HG03442 (cell line): ENCODE results near the gene STK24.

Source experiments
- ATAC-seq: cut with Tn5 transposase; IDR thresholded peaks from one replicate; pipeline ENCODE4 v1.9.1; 2021; ENCODE audit warnings: mild to moderate bottlenecking, moderate library complexity; ENCODE audit not compliant: unreplicated experiment

STK24 gene

DNA sequence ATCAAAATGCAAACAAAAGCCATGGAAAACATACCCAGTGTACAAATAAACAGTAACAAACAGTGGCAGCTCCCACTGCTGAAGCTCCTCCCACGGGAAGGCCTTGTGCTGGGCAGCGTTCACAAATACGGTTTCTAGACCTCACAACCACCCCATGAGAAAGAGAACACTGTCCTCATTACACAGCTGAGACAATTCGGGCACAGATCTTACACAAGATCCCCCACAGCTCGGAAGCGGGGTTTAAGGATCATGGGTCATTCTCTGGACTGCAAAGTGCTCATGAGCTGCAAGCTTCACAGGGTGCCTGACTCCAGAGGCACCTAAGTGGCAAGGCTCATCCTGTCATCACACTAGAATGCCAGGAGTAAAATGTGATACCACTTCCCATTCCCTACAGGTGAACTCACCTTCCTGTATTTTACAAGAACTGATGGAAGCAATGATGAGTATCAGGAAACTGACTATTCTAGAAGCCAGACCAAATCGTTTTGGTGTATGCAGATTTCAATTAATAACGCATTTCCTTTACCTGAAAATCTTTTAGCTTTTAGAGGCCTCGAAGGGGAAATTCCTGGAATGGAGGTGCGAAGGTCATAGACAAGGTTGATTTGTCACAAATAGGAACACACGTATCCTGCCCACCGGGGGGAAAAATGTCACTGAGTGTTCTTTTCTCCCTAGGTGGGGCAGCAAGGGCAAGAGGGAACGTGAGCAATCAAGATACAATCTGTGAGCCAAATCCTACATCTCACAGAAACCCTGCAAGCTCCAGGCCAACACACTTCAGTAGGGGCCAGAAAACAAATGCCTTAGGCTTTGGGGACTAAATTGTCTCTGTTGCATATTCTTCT is 41.2 kb downstream of the STK24 start:
- no peak for ATAC-seq

DNA sequence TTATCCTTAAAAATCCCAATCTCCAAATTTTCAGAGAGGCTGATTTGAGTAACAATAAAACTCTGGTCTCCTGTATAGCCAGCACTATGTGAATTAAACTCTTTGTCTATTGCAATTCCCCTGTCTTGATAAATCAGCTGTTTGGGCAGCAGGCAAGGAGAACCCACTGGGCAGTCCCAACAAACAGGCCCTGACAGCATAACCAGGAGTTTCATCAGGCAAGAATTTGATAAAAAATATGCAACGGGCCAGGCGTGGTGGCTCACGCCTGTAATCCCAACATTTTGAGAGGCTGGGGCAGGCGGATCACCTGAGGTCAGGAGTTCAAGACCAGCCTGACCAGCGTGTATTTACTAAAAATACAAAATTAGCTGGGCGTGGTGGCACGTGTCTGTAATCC is 42.1 kb downstream of the STK24 start:
- no peak for ATAC-seq

DNA sequence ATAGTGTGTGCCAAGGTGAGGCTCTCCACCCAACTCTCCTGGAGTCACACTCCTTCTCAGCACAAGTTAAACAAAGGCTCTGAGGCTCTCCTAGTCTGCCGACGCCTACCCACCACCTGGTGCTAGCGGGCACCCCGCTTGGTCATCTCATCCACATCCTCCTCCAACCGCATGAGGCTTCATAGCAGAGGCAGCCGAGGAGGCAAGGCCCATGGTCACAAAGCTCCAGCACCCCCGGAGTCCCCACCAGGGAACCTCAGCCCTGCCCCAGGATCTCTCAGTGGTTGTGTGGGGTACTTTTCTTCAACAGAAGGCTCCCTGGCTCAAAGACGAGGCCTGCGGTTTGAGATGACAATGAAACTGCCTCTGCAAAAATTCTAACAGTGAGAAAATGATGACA is 43.0 kb downstream of the STK24 start:
- ATAC-seq = no peak

DNA sequence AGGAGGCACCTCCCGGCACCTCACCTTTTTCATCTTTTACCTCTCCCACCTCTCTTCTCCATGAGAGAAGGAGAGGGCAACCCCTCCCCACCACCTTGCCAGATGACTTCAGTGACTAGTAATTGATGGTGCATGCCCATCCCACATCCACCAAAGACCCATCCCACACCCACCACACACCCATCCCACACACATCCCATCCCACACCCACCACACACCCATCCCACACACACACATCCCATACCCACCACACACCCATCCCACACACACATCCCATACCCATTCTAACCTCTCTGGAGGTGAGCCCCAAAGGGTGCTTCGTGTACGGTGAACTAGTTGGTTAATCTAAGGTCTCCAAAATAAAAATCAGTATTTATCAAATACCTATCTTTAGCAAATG is 44.7 kb downstream of the STK24 start:
- ATAC-seq = no peak

DNA sequence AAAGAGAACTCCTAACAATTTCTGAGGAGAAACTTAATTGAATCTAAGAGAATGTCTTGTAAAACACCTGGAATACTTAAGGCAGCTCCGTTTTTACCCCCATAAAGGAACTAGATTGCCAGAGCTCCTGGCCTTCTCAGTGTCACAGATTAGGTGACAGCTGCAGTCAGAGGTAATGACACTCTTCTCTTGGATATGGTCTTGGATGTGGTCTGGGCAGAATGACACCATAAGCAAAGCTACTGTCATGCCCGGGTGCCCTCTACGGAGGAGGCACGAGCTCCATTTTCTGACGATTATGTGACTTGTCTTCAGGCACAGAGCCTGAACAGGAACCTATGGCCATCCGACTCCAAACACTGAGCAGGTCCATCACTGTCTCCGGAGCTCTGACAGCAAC is 46.7 kb downstream of the STK24 start:
- no peak for ATAC-seq

DNA sequence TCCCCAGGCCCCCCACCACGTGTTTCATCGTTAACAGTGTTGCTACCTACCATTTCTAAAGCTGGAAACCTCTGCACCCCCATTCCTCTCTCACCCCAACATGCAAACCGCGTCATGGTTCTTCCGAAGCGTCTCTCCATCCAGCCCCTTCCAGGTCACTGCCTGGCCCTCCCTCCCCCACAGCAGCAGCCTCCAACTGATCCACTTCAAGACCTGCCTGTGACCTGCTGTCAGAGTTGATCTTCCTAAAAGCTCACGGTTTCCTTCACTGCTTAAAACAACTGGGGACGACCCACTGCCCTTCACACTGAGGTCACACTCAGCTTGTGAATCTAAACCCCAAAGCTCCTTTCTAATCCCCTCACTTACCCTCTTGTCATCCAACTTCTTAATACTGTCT is 47.7 kb downstream of the STK24 start:
- ATAC-seq = no peak

DNA sequence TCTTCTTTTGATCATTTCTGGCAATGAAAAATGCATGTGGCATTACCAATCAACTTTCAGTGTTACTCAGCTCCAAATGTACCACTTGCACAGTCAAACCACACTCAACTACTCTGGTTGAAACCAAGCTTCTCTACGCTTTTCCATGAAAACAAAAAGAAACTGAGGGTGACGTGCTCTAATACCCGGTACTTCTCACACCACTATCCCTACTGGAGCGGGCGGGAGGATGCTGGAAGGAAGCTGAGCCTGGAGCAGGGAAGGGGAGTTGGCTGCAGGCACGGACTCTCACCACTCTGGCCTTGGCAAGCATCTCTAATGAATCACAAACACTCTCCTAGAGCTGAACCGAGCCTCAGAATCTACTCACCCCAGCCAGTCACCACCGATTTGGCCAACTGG is 48.2 kb downstream of the STK24 start:
- peak; percentile 29 for ATAC-seq

DNA sequence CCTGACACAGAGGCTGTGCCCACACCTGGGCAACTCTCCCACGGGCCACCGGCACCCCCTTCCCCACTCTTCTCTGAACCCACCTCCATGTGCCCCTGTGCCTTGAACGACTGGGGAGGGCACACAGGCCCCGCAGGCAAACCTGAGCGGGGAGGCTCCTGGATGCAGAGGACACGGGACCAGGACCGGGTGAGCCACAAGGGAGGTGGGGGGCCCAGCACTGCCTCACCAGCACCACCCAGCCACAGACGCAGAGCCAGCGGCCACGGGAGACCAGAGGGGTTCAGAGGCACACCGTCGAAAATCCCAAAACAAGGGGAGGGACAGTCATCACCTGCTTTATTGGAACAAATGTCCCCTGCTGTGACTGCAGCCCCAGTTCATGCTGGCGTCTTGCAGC is 49.4 kb downstream of the STK24 start:
- no peak for ATAC-seq

DNA sequence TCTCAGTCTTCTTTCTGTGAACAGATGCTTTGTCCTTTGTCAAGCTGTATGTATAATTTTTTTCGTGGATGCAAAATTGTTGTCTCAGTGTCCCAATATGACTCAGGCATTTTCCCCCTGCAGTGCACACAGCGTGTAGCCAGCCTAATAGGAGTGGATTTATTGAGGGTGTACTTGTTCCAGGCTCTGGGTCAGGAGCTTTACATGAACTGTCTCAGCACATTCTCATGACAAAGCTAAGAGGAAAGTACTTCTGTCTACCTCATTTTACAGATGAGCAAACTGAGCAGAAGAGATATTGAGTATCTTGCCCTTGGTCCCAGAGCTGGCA is 50.8 kb downstream of the STK24 start:
- peak; percentile 24 for ATAC-seq

DNA sequence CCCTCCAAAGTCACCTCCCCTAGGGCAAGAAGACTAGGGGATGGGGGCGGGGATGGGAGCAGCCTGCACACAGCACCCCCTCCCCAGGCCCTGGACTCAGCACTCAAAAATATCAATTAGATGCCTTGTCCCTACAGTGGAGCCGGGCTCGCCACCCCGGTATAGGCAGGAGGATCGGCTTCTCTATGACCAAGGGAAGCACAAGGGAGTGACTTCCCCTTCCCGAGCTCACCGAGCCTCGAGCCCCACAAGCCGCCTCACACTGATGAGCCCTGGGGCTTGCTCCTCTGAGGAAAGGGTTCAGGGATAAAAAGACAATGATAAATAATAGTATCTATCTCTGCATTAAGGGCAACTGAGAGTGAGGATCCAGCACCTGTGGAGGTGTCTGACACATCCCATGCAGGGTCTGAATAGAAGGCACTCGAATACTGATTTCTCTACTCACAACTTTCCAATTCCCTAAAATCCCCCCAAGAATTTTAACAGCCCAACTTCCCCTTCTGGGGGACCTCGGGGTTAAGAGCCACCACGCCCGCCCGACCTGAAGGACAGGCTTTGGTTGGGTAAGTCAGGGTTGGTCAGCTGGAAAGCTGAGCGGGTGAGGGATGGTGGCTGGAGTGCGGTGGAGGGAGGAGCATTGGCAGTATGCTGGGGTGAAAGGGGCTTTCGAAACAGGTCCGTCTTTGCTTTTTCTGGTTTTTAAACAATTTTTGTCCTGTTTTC is 51.3 kb downstream of the STK24 start:
- ATAC-seq = peak; percentile 10

DNA sequence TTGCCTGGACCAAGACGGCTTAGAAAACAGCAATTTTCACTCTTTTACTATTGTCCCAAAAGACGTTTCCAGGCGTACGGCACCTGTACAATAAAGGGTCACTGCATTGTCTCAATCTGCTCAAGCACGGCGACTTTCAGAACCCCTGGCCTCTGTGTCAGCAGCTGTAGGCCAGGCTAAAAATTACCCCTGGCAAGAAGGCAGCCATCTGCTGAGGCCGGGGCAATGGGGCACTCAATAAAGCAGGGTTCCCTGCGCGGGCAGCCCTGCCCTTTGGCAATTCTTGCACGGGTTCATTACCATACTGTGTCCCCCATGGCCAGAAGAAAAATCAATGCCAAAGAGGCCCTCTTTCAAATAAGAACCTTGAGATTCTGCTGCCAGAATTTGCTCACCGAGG is 52.1 kb downstream of the STK24 start:
- ATAC-seq = no peak

DNA sequence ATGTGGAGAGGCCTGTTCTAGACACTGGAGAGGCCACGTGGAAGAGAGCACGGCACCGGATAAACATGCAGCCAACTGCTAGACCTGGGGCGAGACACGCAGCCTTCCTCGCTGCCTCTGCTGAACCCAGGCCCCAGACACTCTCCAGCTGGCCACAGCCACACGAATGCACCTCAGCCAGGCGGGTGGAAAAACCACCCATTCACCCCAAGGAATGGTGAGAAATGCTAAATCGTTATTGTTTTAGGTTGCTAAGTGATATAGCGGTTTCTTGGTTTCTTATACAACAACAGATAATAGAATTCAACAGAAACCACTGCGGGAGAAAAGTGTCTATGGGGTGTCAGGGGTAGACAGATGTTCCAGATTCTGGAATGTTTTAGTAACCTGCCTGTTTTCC is 52.5 kb downstream of the STK24 start:
- no peak for ATAC-seq

DNA sequence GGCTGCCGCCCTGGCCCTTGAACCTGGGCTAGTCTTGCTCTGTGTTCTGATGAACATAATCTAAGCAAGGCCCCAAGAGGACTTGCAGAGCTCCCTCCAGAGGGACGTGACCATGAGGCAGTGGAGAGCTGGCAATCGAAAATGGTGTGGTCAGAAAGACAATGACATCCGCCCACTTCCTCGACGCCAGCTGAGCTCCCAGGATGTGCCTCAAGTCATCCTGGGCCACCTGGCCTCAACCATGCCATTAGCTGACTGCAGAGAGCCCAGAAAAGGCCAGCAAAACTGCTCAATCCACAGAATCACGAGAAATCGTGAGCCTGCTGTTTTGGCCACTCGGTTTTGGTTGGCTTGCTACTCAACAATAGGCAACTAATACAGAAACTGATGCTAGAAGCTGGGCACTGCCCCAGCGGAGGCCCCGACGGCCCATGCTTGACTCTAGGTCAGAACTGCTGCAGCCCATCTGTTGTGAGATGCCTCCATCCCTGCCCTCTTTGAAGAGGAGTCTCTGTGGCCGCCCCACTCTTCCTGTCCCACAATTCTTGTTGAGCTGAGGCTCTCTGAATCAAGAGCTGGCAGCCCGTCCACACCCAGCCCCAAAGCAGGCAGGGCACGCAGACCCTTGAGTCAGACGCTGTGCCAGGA is 53.3 kb downstream of the STK24 start:
- peak; percentile 59 for ATAC-seq

DNA sequence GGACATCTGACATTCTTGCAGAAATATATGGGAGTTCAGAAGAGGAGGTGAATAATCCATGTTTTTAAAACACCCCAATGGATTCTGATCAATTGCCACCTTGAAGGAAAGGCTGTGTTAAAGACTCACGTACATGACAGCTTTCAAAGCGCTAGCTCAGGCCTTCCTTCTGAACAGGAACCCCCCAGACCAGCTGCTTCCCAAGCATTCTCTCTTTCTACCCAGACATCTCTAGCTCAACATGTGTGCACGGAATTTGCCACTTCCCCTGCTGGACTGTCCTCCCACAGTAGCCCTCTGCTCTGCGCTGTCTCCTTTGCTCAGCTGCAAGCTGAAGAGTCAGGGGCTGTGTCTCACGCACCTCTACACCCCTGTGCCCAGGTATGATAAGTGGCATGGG is 54.5 kb downstream of the STK24 start:
- no peak for ATAC-seq

DNA sequence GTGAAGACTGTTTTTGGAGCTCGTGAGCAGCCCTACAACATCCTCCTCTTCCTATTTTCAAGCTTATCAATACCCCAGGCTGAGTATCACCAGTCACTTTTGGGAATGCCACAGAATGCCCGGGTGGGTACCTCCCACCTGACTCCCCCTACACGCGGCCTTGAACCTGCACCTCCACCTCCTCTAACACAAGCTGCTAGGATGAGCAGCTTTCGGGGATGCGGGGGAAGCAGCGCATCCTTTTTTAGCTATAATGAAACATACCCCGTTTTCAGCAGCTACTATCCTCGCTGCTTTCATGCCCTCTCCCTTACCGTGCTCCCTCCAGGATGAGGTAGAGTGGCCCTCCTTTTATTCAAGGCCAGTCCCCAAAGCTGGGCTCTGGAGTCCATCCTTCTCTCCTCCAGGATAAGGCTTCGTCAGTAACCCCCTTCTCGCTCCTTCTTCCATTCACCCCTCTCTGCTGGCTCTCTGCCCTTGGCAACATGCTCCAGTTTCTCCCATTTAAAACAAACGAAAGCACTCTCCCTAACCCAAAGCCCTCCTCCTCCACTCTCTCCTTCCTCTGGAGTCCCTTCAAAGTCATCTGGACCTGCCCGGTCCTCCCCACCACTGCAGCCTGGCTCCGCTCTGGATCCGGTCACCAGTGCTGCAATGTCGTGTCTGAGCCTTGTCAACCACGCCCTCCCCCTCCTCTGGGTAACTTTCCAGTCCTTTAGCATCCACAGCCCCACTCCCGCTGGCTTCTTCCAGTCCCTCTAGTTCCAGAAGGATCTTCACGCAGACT is 55.3 kb downstream of the STK24 start:
- no peak for ATAC-seq

DNA sequence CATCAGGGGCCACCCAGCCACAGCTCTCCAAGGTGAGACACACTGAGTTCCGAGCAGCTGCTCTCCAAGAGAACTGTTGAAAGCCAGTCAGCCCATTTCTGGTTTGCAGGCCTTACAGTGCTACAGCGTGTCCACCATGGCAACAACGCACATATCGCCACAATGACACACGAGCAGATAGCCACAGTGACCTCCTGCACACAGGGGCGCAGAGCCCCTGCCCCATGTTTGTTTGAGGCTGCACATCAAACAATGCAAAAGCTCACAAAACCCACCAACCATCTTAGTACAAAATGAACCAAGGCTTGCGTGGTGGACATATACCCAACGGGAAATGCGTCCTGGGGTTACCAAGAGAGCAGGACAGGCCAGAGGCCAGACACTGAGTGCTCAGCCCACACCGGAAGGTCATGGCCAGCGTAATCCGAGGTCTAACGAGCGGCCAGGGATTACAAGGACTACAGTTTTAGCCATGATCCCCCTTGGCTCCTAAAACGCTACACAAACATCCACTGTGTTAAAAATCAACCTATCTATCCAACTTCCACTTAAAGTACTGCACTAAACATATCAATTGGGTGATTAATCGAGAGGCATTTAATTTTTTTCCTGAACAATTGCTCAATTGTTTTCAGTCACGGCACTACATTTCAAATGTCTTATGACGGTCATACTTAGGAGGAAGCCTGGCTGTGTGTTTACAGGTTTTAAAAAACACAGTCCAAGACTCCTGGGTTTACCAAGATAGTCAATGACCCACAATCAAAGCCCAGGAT is 56.0 kb downstream of the STK24 start:
- ATAC-seq = no peak

DNA sequence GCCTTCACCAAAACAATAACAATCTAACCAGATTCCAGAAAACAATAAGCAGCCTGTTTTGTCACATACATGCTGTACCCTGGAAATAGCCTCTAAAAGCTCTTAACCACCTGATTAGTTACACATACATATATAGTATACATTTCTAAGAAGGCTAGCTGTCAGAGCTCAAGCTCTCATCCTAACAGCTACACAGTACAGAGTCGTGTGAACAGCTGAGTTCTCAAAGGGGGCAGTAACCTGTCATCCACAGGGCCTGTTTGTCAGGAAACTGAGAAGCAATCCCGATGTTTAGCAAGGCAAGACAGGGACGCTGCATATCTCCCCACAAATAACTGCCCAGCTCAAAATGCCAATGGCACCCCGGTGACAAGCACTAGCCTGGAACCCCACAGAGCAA is 56.9 kb downstream of the STK24 start:
- no peak for ATAC-seq

DNA sequence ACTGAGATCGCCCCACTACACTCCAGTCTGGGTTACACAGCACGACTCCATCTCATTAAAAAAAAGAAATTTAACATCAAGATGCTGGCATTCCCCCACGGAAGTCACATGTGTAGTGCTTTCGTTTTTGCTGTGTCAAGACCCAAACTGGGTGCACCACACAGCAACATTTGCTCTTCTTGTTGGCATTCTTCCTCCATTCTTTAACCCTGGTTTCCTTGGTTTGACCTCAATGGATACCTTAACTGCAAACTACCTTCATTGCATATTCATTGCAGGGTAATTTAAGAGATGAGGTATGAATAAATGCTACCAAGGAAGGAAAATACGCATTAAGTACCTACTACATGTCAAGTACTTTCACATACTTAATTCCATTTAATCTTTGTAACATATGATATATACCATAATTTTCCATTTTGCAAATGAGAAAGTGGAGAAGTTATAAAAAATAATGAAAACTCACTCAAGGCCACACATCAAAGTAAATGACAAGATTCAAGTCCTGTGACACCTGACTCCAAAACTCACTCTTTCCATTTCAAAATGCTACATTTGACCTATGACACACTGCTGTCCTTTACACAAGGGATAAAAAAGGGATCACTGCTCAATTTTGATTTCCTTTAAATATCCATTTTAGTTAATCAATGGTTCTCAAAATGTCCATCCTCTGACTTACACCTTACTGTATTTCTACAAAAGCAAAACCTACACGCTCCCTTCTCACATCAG is 59.2 kb downstream of the STK24 start:
- peak; percentile 45 for ATAC-seq

DNA sequence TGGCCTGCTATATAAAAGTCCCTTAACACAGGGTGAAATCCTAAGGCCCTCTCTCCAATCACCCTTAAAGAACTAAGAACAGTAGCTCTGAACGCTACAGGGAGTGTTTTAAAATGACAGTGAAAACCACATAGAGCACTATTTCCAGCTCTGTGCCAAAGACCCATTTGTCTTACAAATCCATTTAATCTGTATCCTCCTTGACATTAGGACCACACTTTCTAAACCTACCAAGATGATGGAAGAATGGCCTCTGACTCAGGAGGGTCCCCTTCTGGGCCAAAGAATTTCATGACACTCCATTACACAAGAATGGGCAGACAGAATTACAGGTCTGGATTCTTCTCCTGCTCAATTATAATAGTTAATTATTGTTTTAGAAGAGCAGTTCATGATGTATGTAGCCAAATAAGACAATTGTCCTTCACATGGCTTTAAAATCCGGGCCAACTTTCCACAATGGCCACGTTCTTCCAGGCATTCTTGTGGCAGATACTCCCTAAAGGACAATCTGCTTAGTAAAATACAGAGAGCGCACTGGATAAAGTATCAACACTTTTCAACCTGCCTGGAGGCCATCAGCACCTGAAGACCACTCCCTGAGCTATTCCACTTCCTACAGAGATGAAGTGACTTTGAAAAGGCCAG is 61.0 kb downstream of the STK24 start:
- ATAC-seq = no peak
